SK-N-SH (cell line): Measurements from ENCODE around the gene GPR137. TPM values are rescaled to one million over a fixed set of nuclear protein-coding genes. Genes with fewer than 3 reads are reported as not detected.

ENCODE experiments used
- CTCF ChIA-PET: fragments of 300-600, 350-600 bp; formaldehyde crosslinking; extraction: SDS; loops from one replicate; lab custom pipeline; 2021; lab: Yijun Ruan, JAX
- POLR2A ChIA-PET: fragments of 350-600 bp; sonication (Branson Sonifier 250); formaldehyde crosslinking; extraction: SDS; loops from one replicate; lab custom pipeline; 2020; ENCODE audit warnings: antibody characterized with exemption, inconsistent platforms; lab: Yijun Ruan, JAX
- DNase-seq: peaks from one replicate; pipeline ENCODE4 v3.0.0; 2012
- H2AFZ ChIP-seq: fragments of 200-600 bp; sonication (generic); 2 replicates; pipeline ENCODE4 v1.8.1; 2016; ENCODE audit warnings: antibody characterized with exemption, mild to moderate bottlenecking, low read depth
- H3F3A ChIP-seq: fragments of 200-600 bp; sonication (generic); replicated peaks from 2 replicates; pipeline ENCODE3; 2016; ENCODE audit warnings: antibody characterized with exemption, mild to moderate bottlenecking; ENCODE audit not compliant: insufficient read depth
- H3K27ac ChIP-seq, 2 experiments: fragments of 200-500 bp in 1 of 2; fragments of 200-600 bp in 1 of 2; sonication (Bioruptor generic) in 1 of 2; sonication (generic), shearing (Covaris generic) in 1 of 2; 2 replicates each; pipeline versions ENCODE4 v1.5.1 to v1.6.1; 2014 to 2016; ENCODE audit warnings: low read depth in 2 of 2, inconsistent platforms in 1 of 2, low read length in 1 of 2, mild to moderate bottlenecking in 1 of 2, mixed read lengths in 1 of 2
- H3K27me3 ChIP-seq: fragments of 200-600 bp; sonication (generic), shearing (Covaris generic); 2 replicates; pipeline ENCODE4 v1.6.1; 2016; ENCODE audit warnings: mixed run types; ENCODE audit not compliant: insufficient read depth
- H3K36me3 ChIP-seq, 2 experiments: fragments of 200-500 bp in 1 of 2; fragments of 200-600 bp in 1 of 2; sonication (Bioruptor generic) in 1 of 2; sonication (generic) in 1 of 2; replicated peaks in 1 of 2; 2 replicates each; pipeline versions ENCODE3 to v1.5.1; 2014 to 2016; ENCODE audit warnings: low read length in 1 of 2, mild to moderate bottlenecking in 1 of 2; ENCODE audit not compliant: insufficient read depth in 2 of 2, control insufficient read depth in 1 of 2
- H3K4me1 ChIP-seq, 2 experiments: fragments of 200-500 bp in 1 of 2; fragments of 200-600 bp in 1 of 2; sonication (Bioruptor generic) in 1 of 2; sonication (generic), shearing (Covaris generic) in 1 of 2; 2 replicates each; pipeline versions ENCODE4 v1.5.1 to v1.6.1; 2014 to 2016; ENCODE audit warnings: low read depth in 1 of 2, low read length in 1 of 2, mixed run types in 1 of 2; ENCODE audit not compliant: insufficient read depth in 2 of 2, control insufficient read depth in 1 of 2
- H3K4me2 ChIP-seq: fragments of 200-600 bp; sonication (generic), shearing (Covaris generic); 2 replicates; pipeline ENCODE4 v1.6.1; 2017; ENCODE audit warnings: mixed run types
- H3K4me3 ChIP-seq, 2 experiments: fragments of 200-500 bp in 1 of 2; fragments of 200-600 bp in 1 of 2; sonication (Bioruptor generic) in 1 of 2; sonication (generic), shearing (Covaris generic) in 1 of 2; 2 replicates each; pipeline versions ENCODE4 v1.5.1 to v1.8.1; 2014 to 2016; ENCODE audit warnings: low read depth in 2 of 2, inconsistent platforms in 1 of 2, low read length in 1 of 2, mild to moderate bottlenecking in 1 of 2, mixed read lengths in 1 of 2, moderate library complexity in 1 of 2
- H3K79me2 ChIP-seq: fragments of 200-600 bp; sonication (generic); 2 replicates; pipeline ENCODE4 v1.8.1; 2017; ENCODE audit warnings: mild to moderate bottlenecking; ENCODE audit not compliant: insufficient read depth
- H3K9ac ChIP-seq: fragments of 200-600 bp; sonication (generic); 2 replicates; pipeline ENCODE4 v1.6.1; 2017; ENCODE audit warnings: mixed run types
- H3K9me2 ChIP-seq: fragments of 200-600 bp; sonication (generic); 2 replicates; pipeline ENCODE4 v1.6.1; 2017; ENCODE audit warnings: mixed run types
- H3K9me3 ChIP-seq: fragments of 200-600 bp; sonication (generic); 2 replicates; pipeline ENCODE4 v1.6.1; 2017; ENCODE audit warnings: mixed run types, mild to moderate bottlenecking, moderate library complexity
- H4K20me1 ChIP-seq: fragments of 200-600 bp; sonication (generic); 2 replicates; pipeline ENCODE4 v1.6.1; 2017; ENCODE audit warnings: mild to moderate bottlenecking, mixed run types; ENCODE audit not compliant: insufficient read depth
- EP300 ChIP-seq, 2 experiments: IDR thresholded peaks; 2 replicates each; pipeline versions ENCODE4 v1.4.0 to v1.6.1; 2012; ENCODE audit warnings: borderline replicate concordance in 1 of 2, low read depth in 1 of 2, low read length in 1 of 2
- FOXJ3 ChIP-seq: sonication (generic); formaldehyde crosslinking; IDR thresholded peaks from 2 replicates; pipeline ENCODE4 v1.5.1; 2020; ENCODE audit warnings: mild to moderate bottlenecking, missing genetic modification reagents
- GABPA ChIP-seq: IDR thresholded peaks from 2 replicates; pipeline ENCODE4 v1.4.0; 2012; ENCODE audit warnings: low read depth, mild to moderate bottlenecking
- GATA2 ChIP-seq: sonication (generic); formaldehyde crosslinking; IDR thresholded peaks from 2 replicates; pipeline ENCODE4 v1.5.0; 2020; ENCODE audit warnings: mild to moderate bottlenecking, missing genetic modification reagents
- RAD21 ChIP-seq: IDR thresholded peaks from 2 replicates; pipeline ENCODE4 v1.6.1; 2012; ENCODE audit warnings: mild to moderate bottlenecking, low read length
- REST ChIP-seq: IDR thresholded peaks from 2 replicates; pipeline ENCODE4 v1.6.1; 2012; ENCODE audit warnings: mild to moderate bottlenecking, low read depth, low read length, moderate library complexity
- TCF12 ChIP-seq: IDR thresholded peaks from 2 replicates; pipeline ENCODE4 v1.4.0; 2012
- USF1 ChIP-seq: IDR thresholded peaks from 2 replicates; pipeline ENCODE4 v1.4.0; 2012; ENCODE audit warnings: low read depth, borderline replicate concordance
- USF2 ChIP-seq: fragments of 150-350 bp; IDR thresholded peaks from 2 replicates; pipeline ENCODE4 v1.6.1; 2017; ENCODE audit warnings: antibody characterized with exemption, low read length, low read depth, borderline replicate concordance
- WGBS: methylation state at CpG from one replicate; pipeline ENCODE4 v1.1.6; 2017; ENCODE audit warnings: low lambda C conversion rate; 5-methylcytosine and 5-hydroxymethylcytosine counted together
- polyA plus RNA-seq, 3 experiments: library from polyadenylated mRNA; depleted of rRNA; stranded (reverse); fragments of >200 nt; gene quantifications; 2 replicates each; pipeline ENCODE4 v1.2.3, GENCODE V29; 2012

The GPR137 gene
- polyA plus RNA-seq, 1 of the 3 experiments (the other 2 are of a cell fraction): 29.9 TPM

- peaks cover 17 to 28% of the 10 kb centered on the region in 2 experiments for H3K36me3 ChIP-seq
- H3K9ac ChIP-seq: no peak overlapping the region
- H4K20me1 ChIP-seq: no peaks in the 10 kb centered on the region
- H3K4me1 ChIP-seq: peaks cover 12 to 55% of the 10 kb centered on the region in 2 experiments; a peak in 3 of 4 replicates
- peak overlapping the region in 1 of 2 experiments; percentile 94; a peak in 2 of 4 replicates for H3K27ac ChIP-seq
- WGBS: 95% methylated on average over 23 of the region's 35 CpGs
- no peak overlapping the region for H3K4me2 ChIP-seq
- peaks cover 22% of the 10 kb centered on the region for H3F3A ChIP-seq
- H3K9me2 ChIP-seq: no peaks in the 10 kb centered on the region
- no peaks in the 10 kb centered on the region for H3K9me3 ChIP-seq
- H3K27me3 ChIP-seq: no peaks in the 10 kb centered on the region
- H2AFZ ChIP-seq: no peak overlapping the region
- no peaks in the 10 kb centered on the region; the same call in none of the 2 replicates for H3K79me2 ChIP-seq
- H3K4me3 ChIP-seq: no peak overlapping the region
- no peak for TF ChIP-seq USF2
- TF ChIP-seq GATA2 (CRISPR knock-in tag): no peak
- TF ChIP-seq EP300 (IDR thresholded peaks at IDR 0.05; ENCODE audit: borderline replicate concordance in 1 of 2, low read depth in 1 of 2, low read length in 1 of 2): no peak
- no peak for TF ChIP-seq REST
- no peak for TF ChIP-seq USF1
- TF ChIP-seq TCF12: no peak
- TF ChIP-seq GABPA: no peak
- no peak for TF ChIP-seq RAD21
- TF ChIP-seq FOXJ3 (CRISPR knock-in tag): no peak
- TF ChIP-seq, all 33 proteins: peak for 0
- POLR2A ChIA-PET: interaction anchor here (1.0 to 2.8 kb wide), 9 partner anchors 12 to 80 kb away, joined by 3 to 41 read pairs (median 5); partner anchors contain the start of genes FKBP2, NUDT22, PLCB3 and PPP1R14B
- CTCF ChIA-PET: interaction anchor here (0.8 to 5.7 kb wide), 9 partner anchors 12 to 61 kb away, joined by 3 to 119 read pairs (median 11); partner anchors contain the start of genes ESRRA, NUDT22, PLCB3 and PPP1R14B
- no peak for DNase-seq
These were observed 20.2 kb upstream of the GPR137 start for GRCh38 chr11:64265176-64266160.
